SK-N-SH treated with all-trans-retinoic acid at 6 μM for 48 hours (cell line): ENCODE results near the gene XPO5.

ENCODE experiments used
- ATAC-seq: fragments of 200-7000 bp; cut with Tn5 transposase; 3 replicates; pipeline ENCODE4 v1.9.1; 2020; ENCODE audit warnings: mild to moderate bottlenecking, moderate library complexity
- ARNTL ChIP-seq: fragments of 450-650 bp; formaldehyde crosslinking; IDR thresholded peaks from 2 replicates; pipeline ENCODE4 v1.5.0; 2020; ENCODE audit warnings: low read depth, mild to moderate bottlenecking, moderate library complexity, borderline replicate concordance
- BACH2 ChIP-seq: fragments of 250-450 bp; sonication (Bioruptor Pico); IDR thresholded peaks from 2 replicates; pipeline ENCODE4 v1.9.0; 2021; ENCODE audit warnings: mild to moderate bottlenecking, borderline replicate concordance
- CSDC2 ChIP-seq: fragments of 250-450 bp; sonication (Bioruptor Pico); IDR thresholded peaks from 2 replicates; pipeline ENCODE4 v1.5.0; 2020; ENCODE audit warnings: mild to moderate bottlenecking, moderate library complexity
- ESRRG ChIP-seq: fragments of 250-450 bp; sonication (Bioruptor Pico); IDR thresholded peaks from 2 replicates; pipeline ENCODE4 v1.6.1; 2021; ENCODE audit warnings: mild to moderate bottlenecking
- ISL1 ChIP-seq: fragments of 250-450 bp; sonication (Bioruptor Pico); IDR thresholded peaks from 2 replicates; pipeline ENCODE4 v2.1.2; 2022; ENCODE audit warnings: mild to moderate bottlenecking, moderate library complexity
- OSR1 ChIP-seq: fragments of 250-450 bp; sonication (Bioruptor Pico); IDR thresholded peaks from 2 replicates; pipeline ENCODE4 v1.8.0; 2022; ENCODE audit warnings: moderate library complexity, mild to moderate bottlenecking, inconsistent platforms
- PATZ1 ChIP-seq: fragments of 250-450 bp; sonication (Bioruptor Pico); IDR thresholded peaks from 2 replicates; pipeline ENCODE4 v1.8.0; 2020; ENCODE audit warnings: mild to moderate bottlenecking, moderate library complexity, borderline replicate concordance
- PPARA ChIP-seq: fragments of 250-450 bp; sonication (Bioruptor Pico); IDR thresholded peaks from 2 replicates; pipeline ENCODE4 v1.5.0; 2020; ENCODE audit warnings: mild to moderate bottlenecking, borderline replicate concordance
- RARB ChIP-seq: fragments of 250-450 bp; sonication (Bioruptor Pico); IDR thresholded peaks from 2 replicates; pipeline ENCODE4 v1.8.0; 2021; ENCODE audit warnings: mild to moderate bottlenecking, moderate library complexity
- SNAI2 ChIP-seq: fragments of 250-450 bp; sonication (Bioruptor Pico); IDR thresholded peaks from 2 replicates; pipeline ENCODE4 v1.5.0; 2020; ENCODE audit warnings: mild to moderate bottlenecking, moderate library complexity
- TOX ChIP-seq: fragments of 250-450 bp; sonication (Bioruptor Pico); IDR thresholded peaks from 2 replicates; pipeline ENCODE4 v1.8.0; 2021; ENCODE audit warnings: mild to moderate bottlenecking, moderate library complexity, borderline replicate concordance
- ZC3H10 ChIP-seq: fragments of 250-450 bp; sonication (Bioruptor Pico); IDR thresholded peaks from 2 replicates; pipeline ENCODE4 v1.5.1; 2021; ENCODE audit warnings: mild to moderate bottlenecking, moderate library complexity
- ZFP3 ChIP-seq: fragments of 250-450 bp; sonication (Bioruptor Pico); IDR thresholded peaks from 2 replicates; pipeline ENCODE4 v1.5.0; 2020; ENCODE audit warnings: mild to moderate bottlenecking, moderate library complexity
- ZFP30 ChIP-seq: fragments of 450-650 bp; formaldehyde crosslinking; IDR thresholded peaks from 2 replicates; pipeline ENCODE4 v1.5.0; 2022; ENCODE audit warnings: mild to moderate bottlenecking, moderate library complexity
- ZNF565 ChIP-seq: fragments of 450-650 bp; formaldehyde crosslinking; conservative IDR thresholded peaks from 2 replicates; pipeline ENCODE4 v1.5.0; 2020; ENCODE audit warnings: low read depth, mild to moderate bottlenecking, moderate library complexity
- ZNF70 ChIP-seq: fragments of 450-650 bp; formaldehyde crosslinking; IDR thresholded peaks from 2 replicates; pipeline ENCODE4 v1.5.0; 2020; ENCODE audit warnings: mild to moderate bottlenecking, moderate library complexity
- ZNF8 ChIP-seq: fragments of 450-650 bp; formaldehyde crosslinking; IDR thresholded peaks from 2 replicates; pipeline ENCODE4 v1.5.0; 2020; ENCODE audit warnings: mild to moderate bottlenecking, moderate library complexity
- TF ChIP-seq, protein P1 (sequence below): fragments of 250-450 bp; sonication (Bioruptor Pico); IDR thresholded peaks from 2 replicates; pipeline ENCODE4 v1.5.1; 2021; ENCODE audit warnings: mild to moderate bottlenecking, moderate library complexity
- TF ChIP-seq, protein P2 (sequence below): fragments of 250-450 bp; sonication (Bioruptor Pico); IDR thresholded peaks from 2 replicates; pipeline ENCODE4 v1.5.1; 2020; ENCODE audit warnings: low read depth, mild to moderate bottlenecking, moderate library complexity
- TF ChIP-seq, protein P3 (sequence below): fragments of 250-450 bp; sonication (Bioruptor Pico); IDR thresholded peaks from 2 replicates; pipeline ENCODE4 v1.8.0; 2021; ENCODE audit warnings: low read depth, mild to moderate bottlenecking, moderate library complexity, borderline replicate concordance

The XPO5 gene

GRCh38 chr6:43489277-43490072 is 86.4 kb downstream of the XPO5 start:
- peak; percentile 17; the same call in 1 of the 3 replicates for ATAC-seq

DNA sequence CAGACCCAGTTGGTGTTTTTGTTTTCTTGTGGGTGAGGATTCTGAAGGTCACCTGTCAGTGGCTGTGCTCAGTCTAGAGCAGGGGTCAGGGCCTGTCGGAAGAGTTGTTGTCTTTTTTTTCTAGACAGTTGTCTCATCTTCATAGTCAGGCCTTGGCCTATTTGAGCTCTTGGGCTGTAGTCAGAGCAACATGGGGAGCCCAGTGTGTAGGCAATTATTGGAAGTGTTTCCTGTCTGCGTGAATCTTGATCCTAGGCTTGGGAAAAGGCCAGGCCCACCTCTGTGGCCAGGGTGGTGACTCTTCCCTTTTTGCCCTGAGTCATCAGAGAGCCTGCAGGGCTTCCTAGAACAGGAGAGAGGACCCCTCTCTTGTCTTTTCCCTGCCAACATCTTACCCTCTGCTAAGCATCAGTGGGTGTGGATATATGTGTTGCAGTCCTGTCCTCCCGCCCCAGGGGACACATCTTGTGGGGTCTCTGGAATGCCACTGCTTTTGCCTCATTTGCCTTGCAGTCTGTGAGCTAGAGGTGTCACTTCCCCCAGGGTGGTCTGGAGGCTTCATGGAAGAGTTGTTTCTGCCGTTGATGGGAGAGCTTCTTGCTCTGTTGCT is 87.1 kb downstream of the XPO5 start:
- ATAC-seq = peak; percentile 11; the same call in 2 of the 3 replicates
- no peak for TF ChIP-seq ZNF8
- TF ChIP-seq, all 23 proteins: peak for 0

More at GRCh38 chr6:43489277-43490072, 86.4 kb downstream of the XPO5 start:
- TF ChIP-seq TOX (CRISPR knock-in tag) = no peak
- TF ChIP-seq ZNF8 = peak; percentile 71

- TF ChIP-seq ARNTL (CRISPR knock-in tag) (no peak), RARB (CRISPR knock-in tag) (no peak), ZC3H10 (CRISPR knock-in tag) (no peak), TOX (CRISPR knock-in tag) (no peak), BACH2 (CRISPR knock-in tag) (no peak), PATZ1 (CRISPR knock-in tag) (no peak), ZNF70 (CRISPR knock-in tag) (no peak), SNAI2 (CRISPR knock-in tag) (no peak), OSR1 (CRISPR knock-in tag) (no peak), CSDC2 (CRISPR knock-in tag) (no peak), PPARA (CRISPR knock-in tag) (no peak), ZFP30 (no peak), ZFP3 (CRISPR knock-in tag) (no peak), ISL1 (no peak)
- TF ChIP-seq, protein P1, sequence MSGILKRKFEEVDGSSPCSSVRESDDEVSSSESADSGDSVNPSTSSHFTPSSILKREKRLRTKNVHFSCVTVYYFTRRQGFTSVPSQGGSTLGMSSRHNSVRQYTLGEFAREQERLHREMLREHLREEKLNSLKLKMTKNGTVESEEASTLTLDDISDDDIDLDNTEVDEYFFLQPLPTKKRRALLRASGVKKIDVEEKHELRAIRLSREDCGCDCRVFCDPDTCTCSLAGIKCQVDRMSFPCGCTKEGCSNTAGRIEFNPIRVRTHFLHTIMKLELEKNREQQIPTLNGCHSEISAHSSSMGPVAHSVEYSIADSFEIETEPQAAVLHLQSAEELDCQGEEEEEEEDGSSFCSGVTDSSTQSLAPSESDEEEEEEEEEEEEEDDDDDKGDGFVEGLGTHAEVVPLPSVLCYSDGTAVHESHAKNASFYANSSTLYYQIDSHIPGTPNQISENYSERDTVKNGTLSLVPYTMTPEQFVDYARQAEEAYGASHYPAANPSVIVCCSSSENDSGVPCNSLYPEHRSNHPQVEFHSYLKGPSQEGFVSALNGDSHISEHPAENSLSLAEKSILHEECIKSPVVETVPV (CRISPR knock-in tag) = no peak
- TF ChIP-seq, protein P2, sequence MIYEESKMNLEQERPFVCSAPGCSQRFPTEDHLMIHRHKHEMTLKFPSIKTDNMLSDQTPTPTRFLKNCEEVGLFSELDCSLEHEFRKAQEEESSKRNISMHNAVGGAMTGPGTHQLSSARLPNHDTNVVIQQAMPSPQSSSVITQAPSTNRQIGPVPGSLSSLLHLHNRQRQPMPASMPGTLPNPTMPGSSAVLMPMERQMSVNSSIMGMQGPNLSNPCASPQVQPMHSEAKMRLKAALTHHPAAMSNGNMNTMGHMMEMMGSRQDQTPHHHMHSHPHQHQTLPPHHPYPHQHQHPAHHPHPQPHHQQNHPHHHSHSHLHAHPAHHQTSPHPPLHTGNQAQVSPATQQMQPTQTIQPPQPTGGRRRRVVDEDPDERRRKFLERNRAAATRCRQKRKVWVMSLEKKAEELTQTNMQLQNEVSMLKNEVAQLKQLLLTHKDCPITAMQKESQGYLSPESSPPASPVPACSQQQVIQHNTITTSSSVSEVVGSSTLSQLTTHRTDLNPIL (CRISPR knock-in tag) = no peak
- TF ChIP-seq, protein P3, sequence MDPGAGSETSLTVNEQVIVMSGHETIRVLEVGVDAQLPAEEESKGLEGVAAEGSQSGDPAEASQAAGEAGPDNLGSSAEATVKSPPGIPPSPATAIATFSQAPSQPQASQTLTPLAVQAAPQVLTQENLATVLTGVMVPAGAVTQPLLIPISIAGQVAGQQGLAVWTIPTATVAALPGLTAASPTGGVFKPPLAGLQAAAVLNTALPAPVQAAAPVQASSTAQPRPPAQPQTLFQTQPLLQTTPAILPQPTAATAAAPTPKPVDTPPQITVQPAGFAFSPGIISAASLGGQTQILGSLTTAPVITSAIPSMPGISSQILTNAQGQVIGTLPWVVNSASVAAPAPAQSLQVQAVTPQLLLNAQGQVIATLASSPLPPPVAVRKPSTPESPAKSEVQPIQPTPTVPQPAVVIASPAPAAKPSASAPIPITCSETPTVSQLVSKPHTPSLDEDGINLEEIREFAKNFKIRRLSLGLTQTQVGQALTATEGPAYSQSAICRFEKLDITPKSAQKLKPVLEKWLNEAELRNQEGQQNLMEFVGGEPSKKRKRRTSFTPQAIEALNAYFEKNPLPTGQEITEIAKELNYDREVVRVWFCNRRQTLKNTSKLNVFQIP (CRISPR knock-in tag) = no peak
- ATAC-seq = no peak
Measured at GRCh38 chr6:43481591-43482236, 94.1 kb downstream of the XPO5 start.

DNA sequence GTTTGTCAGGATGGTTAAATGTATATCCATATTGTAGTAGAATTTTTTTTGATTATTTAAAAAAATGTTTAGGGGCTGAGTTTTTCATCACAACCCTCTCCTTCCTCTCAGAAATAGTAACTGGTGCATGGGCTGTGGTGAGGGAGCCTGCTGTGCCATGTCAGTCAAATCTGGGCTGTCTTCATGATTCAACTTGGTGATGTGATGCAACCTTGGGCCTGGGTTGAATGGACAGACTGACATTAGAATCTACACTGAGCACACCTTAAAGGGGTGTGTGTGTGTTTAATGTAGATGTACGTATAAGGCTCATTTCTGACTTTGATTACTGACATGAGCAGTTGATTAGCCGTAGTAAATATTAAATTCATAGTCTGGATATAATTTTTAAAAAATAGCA is 94.8 kb downstream of the XPO5 start:
- ATAC-seq = no peak
- no peak for TF ChIP-seq ZFP30
- no peak for TF ChIP-seq PPARA (CRISPR knock-in tag)
- TF ChIP-seq, protein P3 (CRISPR knock-in tag) = no peak
- no peak for TF ChIP-seq ESRRG (CRISPR knock-in tag)
- no peak for TF ChIP-seq ZNF565
- TF ChIP-seq OSR1 (CRISPR knock-in tag) = no peak
- TF ChIP-seq, protein P2 (CRISPR knock-in tag) = no peak
- TF ChIP-seq, protein P1 (CRISPR knock-in tag) = no peak
